ENCODE data around the gene DOCK9. TPM values are rescaled to one million over a fixed set of nuclear protein-coding genes. Genes with fewer than 3 reads are reported as not detected.

The DOCK9 gene
- total RNA-seq, 2 experiments from 2014 or later = 129 to 132 TPM

- ChIA-PET POLR2A (interaction anchor here (0.6 kb wide), 1 partner anchor 59 kb away, joined by 3 read pairs; no protein-coding TSS in a partner anchor), CTCF (interaction anchor here (1.3 kb wide), 1 partner anchor 14 kb away, joined by 5 read pairs; no protein-coding TSS in a partner anchor)
- H3K27ac Mint-ChIP-seq = no peak overlapping the region
- no peaks in the 10 kb centered on the region for H3K9me3 Mint-ChIP-seq
- H3K36me3 Mint-ChIP-seq (ENCODE audit: low read depth) = peaks cover 25% of the 10 kb centered on the region
- H3K27me3 Mint-ChIP-seq = no peaks in the 10 kb centered on the region
- no peak overlapping the region for H3K4me3 Mint-ChIP-seq
- DNase-seq = no peak
- H3K4me1 Mint-ChIP-seq = peaks cover 9% of the 10 kb centered on the region
Measured at GRCh38 chr13:98950705-98951104, 27.2 kb downstream of the DOCK9 start.

- Mint-ChIP-seq H3K4me1 (peaks cover 9% of the 10 kb centered on the region), H3K9me3 (no peaks in the 10 kb centered on the region), H3K27ac (no peak overlapping the region), H3K27me3 (no peaks in the 10 kb centered on the region), H3K36me3 (ENCODE audit: low read depth) (peaks cover 11% of the 10 kb centered on the region), H3K4me3 (no peak overlapping the region)
- no peak for DNase-seq
- ChIA-PET CTCF (no interaction called here), POLR2A (no interaction called here)
Measured at GRCh38 chr13:98947925-98948324, 29.9 kb downstream of the DOCK9 start.

GRCh38 chr13:98945863-98946605 lies 31.8 kb downstream of the DOCK9 start:
- peaks cover 5% of the 10 kb centered on the region for H3K36me3 Mint-ChIP-seq (ENCODE audit: low read depth)
- H3K27me3 Mint-ChIP-seq = no peaks in the 10 kb centered on the region
- CTCF ChIA-PET = no interaction called here
- peaks cover 9% of the 10 kb centered on the region for H3K4me1 Mint-ChIP-seq
- H3K27ac Mint-ChIP-seq = peak overlapping the region; percentile 56
- H3K9me3 Mint-ChIP-seq = no peaks in the 10 kb centered on the region
- no peak overlapping the region for H3K4me3 Mint-ChIP-seq
- no peak for DNase-seq
- POLR2A ChIA-PET = no interaction called here

- Mint-ChIP-seq H3K27ac (no peak overlapping the region), H3K4me1 (peaks cover 7% of the 10 kb centered on the region), H3K27me3 (no peaks in the 10 kb centered on the region), H3K36me3 (ENCODE audit: low read depth) (peaks cover 6% of the 10 kb centered on the region), H3K9me3 (no peaks in the 10 kb centered on the region), H3K4me3 (no peak overlapping the region)
- POLR2A ChIA-PET = no interaction called here
- CTCF ChIA-PET = interaction anchor here (0.9 kb wide), 1 partner anchor 10 kb away, joined by 3 read pairs; no protein-coding TSS in a partner anchor
- no peak for DNase-seq
Measured at GRCh38 chr13:98944336-98944735, 33.5 kb downstream of the DOCK9 start.

DNA sequence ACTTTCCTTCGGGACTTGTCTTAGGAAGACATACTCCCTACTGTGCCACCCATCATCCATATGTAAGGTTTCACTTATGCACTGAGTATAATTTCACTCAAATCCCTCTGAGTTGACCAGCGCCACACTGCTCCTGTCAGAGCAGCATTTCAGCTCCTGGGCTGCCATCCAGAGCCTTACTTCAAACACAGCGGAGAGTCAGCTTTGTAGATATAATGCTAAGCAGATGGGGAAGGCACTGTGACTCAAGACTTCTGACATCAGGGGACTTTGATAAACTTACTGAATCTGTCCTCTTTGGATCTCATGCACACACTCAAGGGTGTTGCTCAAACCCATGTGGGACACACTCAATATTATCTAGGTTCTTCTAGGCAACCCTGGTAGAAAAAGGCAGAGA lies 34.9 kb downstream of the DOCK9 start:
- POLR2A ChIA-PET = no interaction called here
- no peak overlapping the region for H3K27ac Mint-ChIP-seq
- CTCF ChIA-PET = no interaction called here
- H3K36me3 Mint-ChIP-seq (ENCODE audit: low read depth) = peaks cover 4% of the 10 kb centered on the region
- peaks cover 2% of the 10 kb centered on the region for H3K4me1 Mint-ChIP-seq
- H3K27me3 Mint-ChIP-seq = no peaks in the 10 kb centered on the region
- H3K9me3 Mint-ChIP-seq = no peaks in the 10 kb centered on the region
- DNase-seq = no peak
- H3K4me3 Mint-ChIP-seq = no peak overlapping the region

DNA sequence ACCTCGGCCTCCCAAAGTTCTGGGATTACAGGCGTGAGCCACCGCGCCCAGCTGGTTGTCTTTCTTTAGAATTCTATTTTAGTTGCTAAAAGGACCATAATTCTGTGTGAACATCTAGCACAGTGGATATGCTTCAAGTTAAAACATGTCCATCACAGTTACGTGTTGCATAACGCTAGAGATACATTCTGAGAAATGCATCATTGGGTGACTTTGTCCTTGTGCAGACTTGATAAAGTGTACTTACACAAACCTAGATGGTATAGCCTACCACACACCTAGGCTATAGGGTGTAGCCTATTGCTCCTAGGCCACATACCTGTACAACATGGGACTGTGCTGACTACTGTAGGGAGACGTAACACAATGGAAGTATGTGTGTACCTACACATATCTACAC lies 35.4 kb downstream of the DOCK9 start:
- DNase-seq = no peak
- H3K36me3 Mint-ChIP-seq (ENCODE audit: low read depth) = peaks cover 8% of the 10 kb centered on the region
- H3K4me3 Mint-ChIP-seq = no peak overlapping the region
- ChIA-PET CTCF (no interaction called here), POLR2A (no interaction called here)
- no peaks in the 10 kb centered on the region for H3K27me3 Mint-ChIP-seq
- H3K9me3 Mint-ChIP-seq = no peaks in the 10 kb centered on the region
- no peaks in the 10 kb centered on the region for H3K4me1 Mint-ChIP-seq
- H3K27ac Mint-ChIP-seq = no peak overlapping the region

DNA sequence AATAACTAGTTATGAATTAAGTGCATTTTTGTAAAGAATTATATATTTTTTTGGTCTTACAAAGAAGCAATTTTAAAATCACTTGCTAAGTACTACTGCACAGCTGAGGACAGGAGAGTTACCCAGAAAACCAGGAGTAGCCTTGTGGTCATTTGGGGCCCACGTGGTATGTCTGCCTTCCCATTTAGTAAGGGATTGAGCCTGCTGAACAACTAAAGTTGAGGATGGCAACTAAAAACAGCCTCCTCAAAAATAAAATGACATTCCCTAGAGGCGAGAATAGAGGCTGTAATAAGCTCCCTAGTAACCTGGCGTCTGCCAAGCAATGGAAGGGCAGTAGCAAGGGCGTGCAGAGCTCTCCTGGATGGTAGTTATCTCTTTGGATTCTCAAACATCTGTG lies 36.3 kb downstream of the DOCK9 start:
- CTCF ChIA-PET = no interaction called here
- Mint-ChIP-seq H3K27me3 (no peaks in the 10 kb centered on the region), H3K4me1 (no peaks in the 10 kb centered on the region), H3K4me3 (no peak overlapping the region), H3K36me3 (ENCODE audit: low read depth) (peaks cover 8% of the 10 kb centered on the region), H3K27ac (no peak overlapping the region), H3K9me3 (no peaks in the 10 kb centered on the region)
- POLR2A ChIA-PET = no interaction called here
- no peak for DNase-seq

DNA sequence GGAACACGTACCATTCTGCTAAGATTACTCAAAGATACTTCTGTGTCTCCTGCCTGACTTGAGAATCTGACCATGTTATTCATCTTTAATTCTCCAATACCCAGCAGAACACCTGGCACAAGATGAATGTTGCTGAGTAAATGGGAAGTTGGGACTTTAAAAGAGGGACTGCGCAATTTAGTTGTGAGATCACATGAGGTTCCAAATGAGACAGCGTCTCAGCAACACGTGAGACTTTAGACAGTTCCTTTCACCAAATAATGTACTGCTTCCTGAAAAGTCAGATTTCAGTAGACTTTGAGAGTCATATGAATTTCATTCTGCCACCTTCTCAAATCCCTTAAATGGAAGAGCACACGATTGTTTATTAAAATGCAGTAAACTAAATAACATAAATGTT lies 36.7 kb downstream of the DOCK9 start:
- no peak overlapping the region for H3K27ac Mint-ChIP-seq
- H3K36me3 Mint-ChIP-seq (ENCODE audit: low read depth) = peaks cover 9% of the 10 kb centered on the region
- POLR2A ChIA-PET = no interaction called here
- H3K9me3 Mint-ChIP-seq = peaks cover under 1% of the 10 kb centered on the region
- H3K27me3 Mint-ChIP-seq = no peaks in the 10 kb centered on the region
- DNase-seq = no peak
- CTCF ChIA-PET = interaction anchor here (0.6 kb wide), 1 partner anchor 20 kb away, joined by 3 read pairs; no protein-coding TSS in a partner anchor
- no peaks in the 10 kb centered on the region for H3K4me1 Mint-ChIP-seq
- H3K4me3 Mint-ChIP-seq = no peak overlapping the region

DNA sequence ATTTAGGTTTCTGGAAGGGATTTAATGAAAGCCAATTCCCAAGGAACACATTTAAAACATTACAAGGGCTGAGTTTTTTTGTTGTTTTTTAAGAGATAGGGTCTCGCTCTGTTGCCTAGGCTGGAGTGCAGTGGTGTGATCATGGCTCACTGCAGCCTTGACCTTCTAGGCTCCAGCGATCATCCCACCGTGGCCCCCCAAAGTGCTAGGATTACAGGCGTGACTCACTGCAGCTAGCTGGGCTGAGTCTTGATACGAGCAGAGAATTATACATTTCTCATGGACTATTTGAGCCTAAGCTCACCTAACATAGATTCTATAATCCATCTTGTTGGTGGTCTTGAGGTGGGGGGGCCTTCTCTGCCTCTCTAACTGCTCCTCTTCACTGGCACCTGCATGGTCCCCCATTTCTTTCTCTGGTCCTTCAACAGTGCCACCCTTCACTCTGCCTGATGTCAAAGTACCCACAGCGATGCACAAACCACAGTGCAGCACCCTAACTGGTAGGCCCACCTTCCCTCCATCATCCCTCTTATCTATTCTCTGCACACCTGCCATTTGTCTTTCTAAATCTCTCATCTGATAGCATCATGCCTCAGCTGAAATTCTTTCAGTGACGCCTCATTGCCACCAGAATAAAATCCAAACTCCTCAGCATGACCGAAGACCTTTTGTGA lies 37.4 kb downstream of the DOCK9 start:
- Mint-ChIP-seq H3K4me3 (no peak overlapping the region), H3K27ac (no peak overlapping the region), H3K27me3 (no peaks in the 10 kb centered on the region), H3K9me3 (peaks cover 4% of the 10 kb centered on the region), H3K36me3 (ENCODE audit: low read depth) (peaks cover 13% of the 10 kb centered on the region), H3K4me1 (no peaks in the 10 kb centered on the region)
- no peak for DNase-seq
- CTCF ChIA-PET = interaction anchor here (0.6 kb wide), 1 partner anchor 21 kb away, joined by 3 read pairs; no protein-coding TSS in a partner anchor
- POLR2A ChIA-PET = no interaction called here

- POLR2A ChIA-PET = no interaction called here
- Mint-ChIP-seq H3K9me3 (peaks cover 8% of the 10 kb centered on the region), H3K27me3 (no peaks in the 10 kb centered on the region), H3K36me3 (ENCODE audit: low read depth) (peaks cover 16% of the 10 kb centered on the region), H3K27ac (no peak overlapping the region), H3K4me3 (no peak overlapping the region), H3K4me1 (no peaks in the 10 kb centered on the region)
- CTCF ChIA-PET = interaction anchor here (1.2 kb wide), 1 partner anchor 16 kb away, joined by 3 read pairs; no protein-coding TSS in a partner anchor
- no peak for DNase-seq
Measured at GRCh38 chr13:98939660-98940191, 38.1 kb downstream of the DOCK9 start.

DNA sequence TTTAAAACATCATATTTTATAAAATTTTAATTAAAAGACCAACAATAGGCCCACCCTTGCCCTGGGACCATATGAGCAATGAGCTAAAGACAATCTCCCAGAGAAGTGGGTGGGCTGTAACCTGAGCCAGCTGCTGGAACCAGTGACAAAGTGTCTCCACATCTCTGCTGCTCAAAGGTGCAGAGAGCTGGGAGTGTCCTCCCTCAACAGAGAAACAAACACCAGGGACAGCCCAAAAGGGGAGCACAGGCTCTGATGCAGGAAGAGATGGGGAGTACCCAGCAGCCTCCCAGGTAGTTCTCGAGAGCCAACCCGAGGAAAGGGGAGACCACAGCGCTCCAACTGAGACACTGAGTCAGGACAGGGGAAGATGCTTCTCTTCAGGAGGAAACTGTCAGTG lies 39.1 kb downstream of the DOCK9 start:
- no peak overlapping the region for H3K4me3 Mint-ChIP-seq
- H3K4me1 Mint-ChIP-seq = no peaks in the 10 kb centered on the region
- no peak overlapping the region for H3K27ac Mint-ChIP-seq
- H3K27me3 Mint-ChIP-seq = no peaks in the 10 kb centered on the region
- ChIA-PET CTCF (interaction anchor here (1.2 kb wide), 1 partner anchor 17 kb away, joined by 3 read pairs; no protein-coding TSS in a partner anchor), POLR2A (no interaction called here)
- no peak for DNase-seq
- peaks cover 15% of the 10 kb centered on the region for H3K9me3 Mint-ChIP-seq
- peaks cover 23% of the 10 kb centered on the region for H3K36me3 Mint-ChIP-seq (ENCODE audit: low read depth)

DNA sequence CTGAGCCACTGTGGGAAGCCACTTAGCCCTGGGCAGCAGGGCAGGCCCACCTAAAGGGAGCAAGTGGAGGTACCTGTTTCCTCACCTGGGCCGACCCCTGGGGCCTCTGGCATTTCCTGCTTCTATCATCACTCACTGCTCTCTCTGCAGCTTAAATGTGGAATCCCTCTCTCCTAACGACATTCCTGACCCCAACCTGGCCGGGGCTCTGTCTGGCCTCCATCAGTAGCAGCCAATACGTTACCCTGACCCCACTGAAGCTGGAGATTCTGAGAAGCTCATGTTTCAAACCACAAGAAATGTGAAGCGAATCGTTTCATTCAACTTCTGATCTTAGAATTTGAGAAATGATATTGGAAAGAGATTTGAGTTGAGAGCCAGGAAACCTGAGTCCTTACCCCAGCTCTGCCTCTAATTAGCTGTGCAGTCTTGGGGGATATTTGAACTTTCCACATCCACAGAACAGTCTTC lies 39.9 kb downstream of the DOCK9 start:
- POLR2A ChIA-PET = no interaction called here
- Mint-ChIP-seq H3K4me3 (no peak overlapping the region), H3K4me1 (no peaks in the 10 kb centered on the region), H3K9me3 (peaks cover 20% of the 10 kb centered on the region), H3K27ac (no peak overlapping the region), H3K27me3 (no peaks in the 10 kb centered on the region), H3K36me3 (ENCODE audit: low read depth) (peaks cover 28% of the 10 kb centered on the region)
- CTCF ChIA-PET = interaction anchor here (0.6 kb wide), 1 partner anchor 379 kb away, joined by 3 read pairs; no protein-coding TSS in a partner anchor
- no peak for DNase-seq

DNA sequence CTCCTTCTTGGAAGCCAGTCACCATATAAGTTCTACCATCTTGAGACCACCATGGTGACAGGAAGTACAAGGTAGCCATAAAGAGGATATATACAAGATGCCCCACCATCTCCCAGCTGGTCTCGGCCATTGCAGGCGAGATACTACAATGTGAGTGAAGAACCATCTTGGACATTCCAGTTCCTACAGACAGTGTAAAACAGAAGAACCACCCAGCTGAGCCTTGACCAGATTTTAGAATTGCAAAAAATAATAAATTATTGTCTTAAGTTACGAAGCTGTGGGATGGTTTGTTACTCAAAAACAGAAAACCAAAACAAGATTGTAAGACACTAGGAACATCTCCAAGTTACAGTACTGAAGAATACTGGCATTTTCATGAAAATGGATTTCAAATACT lies 43.6 kb downstream of the DOCK9 start:
- Mint-ChIP-seq H3K27ac (no peak overlapping the region), H3K36me3 (ENCODE audit: low read depth) (peaks cover 29% of the 10 kb centered on the region), H3K9me3 (peaks cover 24% of the 10 kb centered on the region), H3K4me3 (no peak overlapping the region), H3K4me1 (peaks cover 5% of the 10 kb centered on the region), H3K27me3 (no peaks in the 10 kb centered on the region)
- CTCF ChIA-PET = interaction anchor here (0.6 to 1.2 kb wide), 5 partner anchors 11 to 1018 kb away, joined by 3 to 4 read pairs (median 3); no protein-coding TSS in a partner anchor
- POLR2A ChIA-PET = no interaction called here
- DNase-seq = no peak
